HG03196 (cell line): Measurements from ENCODE around the gene SV2B.

ENCODE experiments used
- ATAC-seq: cut with Tn5 transposase; IDR thresholded peaks from one replicate; pipeline ENCODE4 v1.9.1; 2021; ENCODE audit not compliant: unreplicated experiment

SV2B gene

GRCh38 chr15:91227117-91227516 is 127.1 kb downstream of the SV2B start:
- no peak for ATAC-seq

- no peak for ATAC-seq
Observed at GRCh38 chr15:91227766-91228165, 127.7 kb downstream of the SV2B start.

GRCh38 chr15:91228383-91228782 is 128.3 kb downstream of the SV2B start:
- ATAC-seq = no peak

GRCh38 chr15:91228890-91229289 is 128.8 kb downstream of the SV2B start:
- ATAC-seq = no peak

- ATAC-seq = no peak
Observed at GRCh38 chr15:91231703-91232102, 131.6 kb downstream of the SV2B start.

GRCh38 chr15:91234759-91235158 is 134.7 kb downstream of the SV2B start:
- no peak for ATAC-seq

GRCh38 chr15:91235376-91235775 is 135.3 kb downstream of the SV2B start:
- ATAC-seq = no peak

GRCh38 chr15:91237445-91237844 is 137.4 kb downstream of the SV2B start:
- ATAC-seq = no peak

GRCh38 chr15:91238644-91239425 is 138.8 kb downstream of the SV2B start:
- ATAC-seq = no peak

GRCh38 chr15:91243826-91244225 is 143.8 kb downstream of the SV2B start:
- no peak for ATAC-seq

- no peak for ATAC-seq
Observed at GRCh38 chr15:91244919-91245318, 144.9 kb downstream of the SV2B start.

- no peak for ATAC-seq
Observed at GRCh38 chr15:91246998-91247397, 146.9 kb downstream of the SV2B start.

- ATAC-seq = no peak
Observed at GRCh38 chr15:91249591-91249990, 149.5 kb downstream of the SV2B start.

GRCh38 chr15:91252322-91252721 is 152.3 kb downstream of the SV2B start:
- ATAC-seq = no peak

- no peak for ATAC-seq
Observed at GRCh38 chr15:91252756-91253155, 152.7 kb downstream of the SV2B start.

GRCh38 chr15:91253605-91254004 is 153.5 kb downstream of the SV2B start:
- ATAC-seq = no peak

- ATAC-seq = no peak
Observed at GRCh38 chr15:91254766-91255165, 154.7 kb downstream of the SV2B start.

- ATAC-seq = no peak
Observed at GRCh38 chr15:91255670-91256192, 155.7 kb downstream of the SV2B start.

GRCh38 chr15:91257746-91258414 is 157.8 kb downstream of the SV2B start:
- no peak for ATAC-seq

- no peak for ATAC-seq
Observed at GRCh38 chr15:91258415-91258759, 158.3 kb downstream of the SV2B start.

GRCh38 chr15:91259077-91259476 is 159.0 kb downstream of the SV2B start:
- ATAC-seq = no peak

GRCh38 chr15:91261345-91261744 is 161.3 kb downstream of the SV2B start:
- ATAC-seq = no peak
